ENCODE results near the gene EXD2.

DNA sequence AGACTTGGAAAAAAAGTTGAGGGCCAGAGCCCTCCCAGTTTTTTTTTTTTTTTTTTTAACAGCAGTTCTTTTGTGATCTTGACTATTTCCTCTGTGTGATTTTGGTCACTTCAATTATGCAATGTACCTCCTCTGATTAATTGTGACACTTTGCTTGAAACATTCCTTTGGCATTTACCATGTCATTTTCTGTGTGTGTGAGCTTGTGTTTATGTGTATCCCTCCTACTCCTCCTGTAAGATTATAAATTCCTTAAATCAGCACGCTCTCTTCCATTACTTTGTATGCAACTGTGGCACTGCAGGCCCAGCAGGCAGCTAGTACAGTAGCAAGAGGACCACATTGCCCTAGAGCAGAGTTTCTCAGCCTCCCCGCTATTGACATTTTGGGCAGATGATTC is 35.4 kb downstream of the EXD2 start:
- TF ChIP-seq POLR2AphosphoS5 (IDR thresholded peaks at IDR 0.05; ENCODE audit: borderline replicate concordance, low read depth, low read length) (no peak), FOXP2 (optimal IDR thresholded peaks at IDR 0.05; ENCODE audit: control extremely low read depth, extremely low read length, insufficient read depth) (no peak)

All from SK-N-MC (cell line).